ENCODE results near the gene FAH.

The FAH gene

GRCh38 chr15:80109388-80109787 is 43.4 kb upstream of the FAH start:
- H3K4me3 ChIP-seq (ENCODE audit: low read depth, low read length), result no peak overlapping the region
- no peak for TF ChIP-seq CTCF (IDR thresholded peaks at IDR 0.05; ENCODE audit: low read depth, low read length, missing control alignments)
- DNase-seq (ENCODE audit: low read depth), result no peak

DNA sequence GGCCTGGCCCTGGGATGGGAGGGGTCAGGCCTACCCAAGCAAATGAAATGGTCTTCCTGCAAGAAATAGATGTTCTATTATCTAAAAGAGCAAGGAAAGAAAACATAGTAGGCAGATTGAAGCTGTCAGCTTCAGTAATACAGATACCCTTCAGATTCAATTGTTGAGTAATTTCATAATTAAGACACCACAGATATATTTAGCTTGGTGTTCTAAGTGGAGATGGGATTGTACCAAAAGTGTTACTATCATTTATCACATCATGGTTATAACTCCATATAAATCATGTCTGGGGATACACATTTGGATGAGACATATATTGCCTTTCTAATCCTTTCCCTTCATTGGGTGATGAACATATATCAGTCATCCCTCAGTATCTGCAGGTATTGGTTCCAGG is 41.9 kb upstream of the FAH start:
- H3K4me3 ChIP-seq (ENCODE audit: low read depth, low read length), result no peak overlapping the region
- TF ChIP-seq CTCF (IDR thresholded peaks at IDR 0.05; ENCODE audit: low read depth, low read length, missing control alignments), result no peak
- no peak for DNase-seq (ENCODE audit: low read depth)

DNA sequence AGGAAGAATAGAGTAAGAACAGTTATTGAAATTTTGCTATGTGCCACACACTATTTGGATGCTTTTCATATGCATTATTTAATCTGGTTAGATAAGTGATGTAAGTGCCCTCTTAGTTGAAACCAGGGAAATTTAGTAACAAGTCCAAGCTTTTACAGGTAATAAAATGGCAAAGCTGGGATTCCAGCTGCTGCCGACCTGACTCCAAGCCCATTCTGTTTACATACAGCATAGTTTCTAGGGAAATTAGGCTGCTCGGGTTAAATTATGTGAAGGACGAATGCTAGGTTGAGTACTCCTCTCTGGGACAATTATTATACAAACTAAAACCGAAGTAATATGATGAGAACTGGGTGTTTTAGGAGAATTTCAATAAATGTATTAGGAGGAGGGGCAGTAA is 38.7 kb upstream of the FAH start:
- TF ChIP-seq CTCF (IDR thresholded peaks at IDR 0.05; ENCODE audit: low read depth, low read length, missing control alignments), result no peak
- no peak for DNase-seq (ENCODE audit: low read depth)
- H3K4me3 ChIP-seq (ENCODE audit: low read depth, low read length), result no peak overlapping the region

DNA sequence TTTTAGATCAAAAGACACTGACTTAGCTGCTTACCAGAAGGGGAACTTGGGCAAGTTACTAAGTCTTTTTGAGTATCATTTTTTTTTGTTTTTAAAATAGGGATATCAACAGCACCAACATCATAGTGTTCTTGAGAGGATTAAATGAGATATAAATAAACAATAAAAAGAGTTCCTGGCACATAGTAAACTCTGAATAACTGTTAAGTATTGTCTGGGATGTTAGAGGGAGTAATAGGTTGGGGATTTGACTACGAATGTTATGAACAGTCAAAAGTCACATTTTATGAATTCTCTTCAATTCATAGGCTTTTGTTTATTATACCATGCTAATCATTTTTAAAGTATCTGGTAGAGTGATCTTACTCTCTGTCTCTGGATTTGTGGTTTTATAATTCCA is 37.8 kb upstream of the FAH start:
- no peak overlapping the region for H3K4me3 ChIP-seq (ENCODE audit: low read depth, low read length)
- no peak for TF ChIP-seq CTCF (IDR thresholded peaks at IDR 0.05; ENCODE audit: low read depth, low read length, missing control alignments)
- DNase-seq (ENCODE audit: low read depth), result no peak

GRCh38 chr15:80118956-80119355 is 33.8 kb upstream of the FAH start:
- TF ChIP-seq CTCF (IDR thresholded peaks at IDR 0.05; ENCODE audit: low read depth, low read length, missing control alignments), result no peak
- no peak for DNase-seq (ENCODE audit: low read depth)
- H3K4me3 ChIP-seq (ENCODE audit: low read depth, low read length), result no peak overlapping the region

GRCh38 chr15:80120636-80121035 is 32.2 kb upstream of the FAH start:
- no peak for TF ChIP-seq CTCF (IDR thresholded peaks at IDR 0.05; ENCODE audit: low read depth, low read length, missing control alignments)
- DNase-seq (ENCODE audit: low read depth), result no peak
- H3K4me3 ChIP-seq (ENCODE audit: low read depth, low read length), result no peak overlapping the region

GRCh38 chr15:80121546-80121945 is 31.3 kb upstream of the FAH start:
- no peak for DNase-seq (ENCODE audit: low read depth)
- no peak overlapping the region for H3K4me3 ChIP-seq (ENCODE audit: low read depth, low read length)
- TF ChIP-seq CTCF (IDR thresholded peaks at IDR 0.05; ENCODE audit: low read depth, low read length, missing control alignments), result no peak

Data from GM12864 (cell line).